Stomach (tissue), 9 donors: ENCODE data around the gene LRRC15. TPM values are rescaled to one million over a fixed set of nuclear protein-coding genes. Genes with fewer than 3 reads are reported as not detected.
A peak's percentile ranks its signal among the peaks of the same experiment; 100 is the strongest.

ENCODE experiments used
- DNase-seq, 2 donors: peaks; one replicate each; pipeline versions ENCODE4 v3.0.0 to v3.0.0-alpha.2; 2013 to 2019
- H3K27ac ChIP-seq, 5 donors: fragments of 200-600 bp in 4 of 5; sonication (generic) in 4 of 5; one replicate each; pipeline ENCODE4 v1.5.1; 2013 to 2019; ENCODE audit warnings: mild to moderate bottlenecking in 1 of 5, moderate library complexity in 1 of 5
- H3K27me3 ChIP-seq, 3 donors: fragments of 200-600 bp; sonication (generic); one replicate each; pipeline ENCODE4 v1.5.1; 2017 to 2019; ENCODE audit warnings: mixed run types in 1 of 3
- H3K36me3 ChIP-seq, 4 donors: fragments of 200-600 bp; sonication (generic); 1 replicate in 3 of 4; 2 replicates in 1 of 4; pipeline ENCODE4 v1.5.1; 2016 to 2019
- H3K4me1 ChIP-seq, 4 donors: fragments of 200-600 bp; sonication (generic); one replicate each; pipeline ENCODE4 v1.5.1; 2016 to 2019
- H3K4me3 ChIP-seq, 4 donors: fragments of 200-600 bp; sonication (generic) in 3 of 4; one replicate each; pipeline ENCODE4 v1.5.1; 2016 to 2019; ENCODE audit warnings: mild to moderate bottlenecking in 1 of 4
- H3K9me3 ChIP-seq, 4 donors: fragments of 200-600 bp; sonication (generic); one replicate each; pipeline ENCODE4 v1.5.1; 2016 to 2019
- CTCF ChIP-seq, 7 experiments: fragments of 450-650 bp in 4 of 7; fragments of 200-600 bp in 3 of 7; sonication (generic) in 3 of 7; IDR thresholded peaks; one replicate each; pipeline ENCODE4 v1.5.1; 2016 to 2019; ENCODE audit warnings: antibody characterized with exemption in 7 of 7, control low read depth in 2 of 7, mild to moderate bottlenecking in 1 of 7
- EP300 ChIP-seq: sonication (generic); formaldehyde crosslinking; IDR thresholded peaks from one replicate; pipeline ENCODE4 v1.6.1; 2017; ENCODE audit warnings: antibody characterized with exemption
- POLR2A ChIP-seq, 4 donors: fragments of 450-650 bp; IDR thresholded peaks; one replicate each; pipeline ENCODE4 v1.6.1; 2016; ENCODE audit warnings: antibody characterized with exemption in 4 of 4, control low read depth in 2 of 4, mild to moderate bottlenecking in 1 of 4, moderate library complexity in 1 of 4
- POLR2AphosphoS5 ChIP-seq, 3 donors: sonication (generic); formaldehyde crosslinking; IDR thresholded peaks; one replicate each; pipeline ENCODE4 v1.6.1; 2016; ENCODE audit warnings: antibody characterized with exemption in 3 of 3
- WGBS, 5 donors: extraction: QIAGEN DNeasy Blood & Tissue Kit in 3 of 5; methylation state at CpG; one replicate each; pipeline versions ENCODE4 v1.1.5 to v1.1.7; 2013 to 2018; 5-methylcytosine and 5-hydroxymethylcytosine counted together
- intact Hi-C: fragments of 100-400 bp; cut with DNase I; formaldehyde crosslinking; loops from one replicate; pipeline ENCODE4 v1.15.1; 2023; ENCODE audit warnings: low total_unique reads
- polyA plus RNA-seq, 3 donors: library from polyadenylated mRNA; stranded (reverse); fragments of 200-250 nt; gene quantifications; one replicate each; pipeline ENCODE4 v1.2.3, GENCODE V29; 2013
- total RNA-seq, 5 donors: library from RNA; depleted of rRNA; stranded (reverse); fragments of >200 nt; gene quantifications; one replicate each; pipeline versions ENCODE4 v1.1.0 to v1.2.3, GENCODE V29; 2014 to 2016
- donor health status: healthy with polysubstance abuse.
- donor health status: Bipolar disorder and iron deficiency.
- donor health status: healthy.

Gene LRRC15
- total and polyA plus RNA-seq, 8 donors, result 0.03 to 1.7 (median 0.43) TPM; not detected in 3

GRCh38 chr3:194316918-194317317, 52.6 kb downstream of the LRRC15 start:
- Histone ChIP-seq H3K9me3 (peaks cover 0 to 14% (median 11%) of the 10 kb centered on the region in 4 donors), H3K27me3 (peaks cover 0 to 15% (median 7%) of the 10 kb centered on the region in 3 donors), H3K27ac (no peak overlapping the region), H3K36me3 (no peaks in the 10 kb centered on the region), H3K4me1 (peaks cover 14 to 69% (median 53%) of the 10 kb centered on the region in 4 donors), H3K4me3 (no peak overlapping the region)
- intact Hi-C loops, result loop anchor here (5.0 kb wide), 1 partner anchor 540 kb away; no protein-coding TSS in a partner anchor
- TF ChIP-seq POLR2AphosphoS5 (IDR thresholded peaks at IDR 0.05), result no peak
- TF ChIP-seq POLR2A (IDR thresholded peaks at IDR 0.05), result no peak
- WGBS, 5 donors, result 84 to 98% (median 95%) methylated on average over 4 to 6 of the region's 6 CpGs
- no peak for DNase-seq

GRCh38 chr3:194315965-194316361, 53.6 kb downstream of the LRRC15 start:
- WGBS, 5 donors, result 21 to 41% (median 28%) methylated on average over 15 to 17 of the region's 17 CpGs
- TF ChIP-seq CTCF (IDR thresholded peaks at IDR 0.05) (no peak), POLR2AphosphoS5 (IDR thresholded peaks at IDR 0.05) (no peak), POLR2A (IDR thresholded peaks at IDR 0.05) (no peak), EP300 (no peak)
- H3K27me3 ChIP-seq, result peaks cover 0 to 15% (median 7%) of the 10 kb centered on the region in 3 donors
- peaks cover 14 to 64% (median 48%) of the 10 kb centered on the region in 4 donors for H3K4me1 ChIP-seq
- intact Hi-C loops, result loop anchor here (5.0 kb wide), 1 partner anchor 539 kb away; no protein-coding TSS in a partner anchor
- H3K27ac ChIP-seq, result peak overlapping the region in 4 of 5 donors; percentile 54 to 80 (median 68)
- no peak for DNase-seq
- no peaks in the 10 kb centered on the region for H3K36me3 ChIP-seq
- H3K9me3 ChIP-seq, result peaks cover 0 to 14% (median 11%) of the 10 kb centered on the region in 4 donors
- peak overlapping the region; percentile 49 to 52 (median 50) for H3K4me3 ChIP-seq

- intact Hi-C loops, result loop anchor here (5.0 kb wide), 1 partner anchor 538 kb away; no protein-coding TSS in a partner anchor
- H3K9me3 ChIP-seq, result peaks cover 0 to 14% (median 11%) of the 10 kb centered on the region in 4 donors
- H3K4me3 ChIP-seq, result peak overlapping the region; percentile 49 to 52 (median 50)
- 2 to 5% (median 3%) methylated on average over 17 to 54 of the region's 54 CpGs for WGBS, 5 donors
- H3K27ac ChIP-seq, result peak overlapping the region in 4 of 5 donors; percentile 54 to 80 (median 68)
- peaks cover 12 to 58% (median 44%) of the 10 kb centered on the region in 4 donors for H3K4me1 ChIP-seq
- DNase-seq, result peak; percentile 86 to 96
- peak; percentile 54 for TF ChIP-seq EP300
- peak in 5 of 7 experiments; percentile 83 to 93 (median 88) for TF ChIP-seq CTCF (IDR thresholded peaks at IDR 0.05)
- no peak for TF ChIP-seq POLR2A (IDR thresholded peaks at IDR 0.05)
- peak in 2 of 3 donors; percentile 1 to 68 for TF ChIP-seq POLR2AphosphoS5 (IDR thresholded peaks at IDR 0.05)
- no peaks in the 10 kb centered on the region for H3K36me3 ChIP-seq
- H3K27me3 ChIP-seq, result peaks cover 0 to 15% (median 7%) of the 10 kb centered on the region in 3 donors
These were observed 54.2 kb downstream of the LRRC15 start for GRCh38 chr3:194315088-194315964.

GRCh38 chr3:194314388-194315068, 55.0 kb downstream of the LRRC15 start:
- peak overlapping the region in 3 of 5 donors; percentile 57 to 80 (median 80) for H3K27ac ChIP-seq
- H3K36me3 ChIP-seq, result no peaks in the 10 kb centered on the region
- H3K9me3 ChIP-seq, result peaks cover 0 to 14% (median 11%) of the 10 kb centered on the region in 4 donors
- H3K4me1 ChIP-seq, result peaks cover 6 to 50% (median 37%) of the 10 kb centered on the region in 4 donors
- no peak overlapping the region for H3K4me3 ChIP-seq
- 81 to 92% (median 83%) methylated on average over 13 of the region's 13 CpGs for WGBS, 5 donors
- DNase-seq, result no peak
- H3K27me3 ChIP-seq, result peaks cover 0 to 15% (median 7%) of the 10 kb centered on the region in 3 donors
- TF ChIP-seq POLR2A (IDR thresholded peaks at IDR 0.05) (no peak), CTCF (IDR thresholded peaks at IDR 0.05) (no peak), EP300 (no peak), POLR2AphosphoS5 (IDR thresholded peaks at IDR 0.05) (no peak)
- intact Hi-C loops, result loop anchor here (5.0 kb wide), 1 partner anchor 537 kb away; no protein-coding TSS in a partner anchor
